ENCODE data around the gene WRNIP1.

WRNIP1 gene

DNA sequence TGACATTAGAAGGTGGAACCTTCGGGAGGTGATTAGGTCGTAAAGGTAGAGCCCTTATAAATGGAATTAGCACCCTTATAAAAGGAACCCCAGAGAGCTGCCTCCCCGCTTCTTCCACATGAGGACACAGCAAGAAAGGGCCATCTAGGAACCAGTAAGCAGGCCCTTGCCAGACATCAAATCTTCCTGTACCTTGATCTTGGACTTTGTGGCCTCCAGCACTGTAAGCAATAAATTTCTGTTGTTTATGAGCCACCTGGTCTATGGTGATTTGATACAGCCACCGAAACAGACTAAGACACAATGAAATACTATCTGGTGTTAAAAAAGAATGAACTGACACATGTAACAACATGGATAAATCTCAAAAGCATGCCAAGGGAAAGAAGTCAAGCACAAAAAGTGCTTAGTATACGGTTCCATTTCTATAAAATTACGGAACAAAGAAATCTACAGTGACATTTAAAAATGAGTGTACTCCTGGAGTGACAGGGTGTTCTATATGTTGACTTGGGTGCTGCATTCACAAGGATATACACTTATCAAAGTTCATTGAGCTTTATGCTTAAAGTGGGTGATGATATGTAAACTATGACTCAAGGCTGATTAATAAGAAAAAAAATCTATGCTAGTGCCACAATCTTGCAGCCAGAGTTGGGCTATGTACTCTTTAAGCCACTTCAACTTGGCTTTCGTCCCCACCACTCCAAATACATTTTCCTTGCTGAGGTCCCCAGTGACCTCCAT, 58.1 kb downstream of the WRNIP1 start:
- no peak for DNase-seq (ENCODE audit: low spot score)
- TF ChIP-seq, protein P1, sequence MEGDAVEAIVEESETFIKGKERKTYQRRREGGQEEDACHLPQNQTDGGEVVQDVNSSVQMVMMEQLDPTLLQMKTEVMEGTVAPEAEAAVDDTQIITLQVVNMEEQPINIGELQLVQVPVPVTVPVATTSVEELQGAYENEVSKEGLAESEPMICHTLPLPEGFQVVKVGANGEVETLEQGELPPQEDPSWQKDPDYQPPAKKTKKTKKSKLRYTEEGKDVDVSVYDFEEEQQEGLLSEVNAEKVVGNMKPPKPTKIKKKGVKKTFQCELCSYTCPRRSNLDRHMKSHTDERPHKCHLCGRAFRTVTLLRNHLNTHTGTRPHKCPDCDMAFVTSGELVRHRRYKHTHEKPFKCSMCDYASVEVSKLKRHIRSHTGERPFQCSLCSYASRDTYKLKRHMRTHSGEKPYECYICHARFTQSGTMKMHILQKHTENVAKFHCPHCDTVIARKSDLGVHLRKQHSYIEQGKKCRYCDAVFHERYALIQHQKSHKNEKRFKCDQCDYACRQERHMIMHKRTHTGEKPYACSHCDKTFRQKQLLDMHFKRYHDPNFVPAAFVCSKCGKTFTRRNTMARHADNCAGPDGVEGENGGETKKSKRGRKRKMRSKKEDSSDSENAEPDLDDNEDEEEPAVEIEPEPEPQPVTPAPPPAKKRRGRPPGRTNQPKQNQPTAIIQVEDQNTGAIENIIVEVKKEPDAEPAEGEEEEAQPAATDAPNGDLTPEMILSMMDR (IDR thresholded peaks at IDR 0.05; ENCODE audit: borderline replicate concordance, control extremely low read depth, extremely low read depth, insufficient read depth, missing control alignments): no peak
- in situ Hi-C loops (cut with MboI; ENCODE audit: low sequenced_read_pairs, unreplicated experiment): no loop called here

DNA sequence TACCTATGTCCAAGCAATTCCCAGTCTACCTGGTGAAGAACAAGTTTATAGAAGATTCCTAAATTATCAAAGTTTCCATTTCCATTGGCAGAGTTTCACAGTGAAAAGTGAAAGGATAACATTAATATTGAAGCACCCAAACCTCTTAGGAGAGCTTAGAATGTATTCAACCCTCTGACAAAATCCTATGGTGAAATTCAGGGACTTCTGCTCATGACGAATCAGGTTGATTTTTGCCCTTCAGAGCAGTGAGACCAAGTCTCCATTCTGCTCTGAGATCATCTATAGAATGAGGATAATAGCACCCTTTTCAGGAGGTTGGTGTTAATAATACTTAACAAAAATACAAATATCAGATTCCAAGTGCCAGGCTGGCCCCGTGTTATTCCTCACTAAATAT, 60.9 kb downstream of the WRNIP1 start:
- no peak for DNase-seq (ENCODE audit: low spot score)
- in situ Hi-C loops (cut with MboI; ENCODE audit: low sequenced_read_pairs, unreplicated experiment): no loop called here
- TF ChIP-seq, protein P1 (IDR thresholded peaks at IDR 0.05; ENCODE audit: borderline replicate concordance, control extremely low read depth, extremely low read depth, insufficient read depth, missing control alignments): no peak

DNA sequence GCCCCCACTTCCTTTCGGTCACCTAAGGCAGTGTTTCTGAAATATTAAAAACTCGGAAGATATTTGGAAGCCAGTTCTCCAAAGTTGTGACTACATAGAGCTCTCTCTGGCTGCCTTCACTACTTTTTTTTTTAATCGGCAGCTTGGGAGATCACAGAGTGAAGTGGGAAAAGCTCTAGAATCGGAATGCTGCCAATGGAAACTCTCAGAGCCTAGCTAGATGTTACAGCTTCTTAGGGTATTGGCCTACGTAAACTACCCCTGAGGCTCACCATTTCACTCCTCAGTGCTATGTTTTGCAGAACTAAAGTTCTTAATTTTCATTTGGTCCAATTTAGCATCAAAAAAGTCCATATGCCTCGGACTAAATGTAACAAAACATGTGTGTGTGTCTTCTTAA, 61.9 kb downstream of the WRNIP1 start:
- in situ Hi-C loops (cut with MboI; ENCODE audit: low sequenced_read_pairs, unreplicated experiment): no loop called here
- TF ChIP-seq, protein P1 (IDR thresholded peaks at IDR 0.05; ENCODE audit: borderline replicate concordance, control extremely low read depth, extremely low read depth, insufficient read depth, missing control alignments): no peak
- no peak for DNase-seq (ENCODE audit: low spot score)

DNA sequence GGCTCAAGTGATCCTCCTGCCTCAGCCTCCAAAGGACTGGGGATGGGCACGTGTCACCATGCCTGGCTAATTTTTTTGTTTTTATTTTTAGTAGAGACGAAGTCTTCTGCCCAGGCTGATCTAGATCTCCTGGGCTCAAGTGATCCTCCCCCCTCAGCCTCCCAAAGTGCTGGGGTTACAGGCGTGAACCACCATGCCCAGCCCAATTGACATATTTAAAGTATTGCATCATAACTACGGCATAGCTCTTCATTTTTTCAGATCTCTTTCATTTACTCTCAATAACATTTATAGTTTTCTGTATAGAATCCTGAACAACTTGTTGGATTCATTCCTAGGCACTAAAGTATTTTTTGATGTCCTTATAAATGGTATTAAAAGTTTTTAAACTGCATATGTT, 63.4 kb downstream of the WRNIP1 start:
- in situ Hi-C loops (cut with MboI; ENCODE audit: low sequenced_read_pairs, unreplicated experiment): no loop called here
- no peak for DNase-seq (ENCODE audit: low spot score)
- TF ChIP-seq, protein P1 (IDR thresholded peaks at IDR 0.05; ENCODE audit: borderline replicate concordance, control extremely low read depth, extremely low read depth, insufficient read depth, missing control alignments): no peak

DNA sequence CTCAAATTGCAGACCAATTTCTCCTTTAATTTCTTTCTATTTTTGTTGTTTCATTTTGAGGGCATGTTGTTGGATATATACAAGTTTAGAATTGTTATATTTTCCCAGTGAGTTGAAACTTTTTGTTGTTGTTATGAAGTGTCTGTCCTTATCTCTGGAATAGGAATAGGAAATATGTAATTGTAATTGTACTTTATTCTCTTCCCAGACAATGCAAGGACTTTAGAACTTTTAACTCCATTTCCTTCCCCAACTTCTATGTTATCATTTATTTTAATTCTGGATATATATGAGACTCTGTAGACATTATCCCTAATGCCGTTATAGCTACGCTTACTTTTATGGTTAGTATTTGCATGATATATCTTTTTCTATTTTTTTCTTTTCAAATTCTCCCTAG, 64.1 kb downstream of the WRNIP1 start:
- in situ Hi-C loops (cut with MboI; ENCODE audit: low sequenced_read_pairs, unreplicated experiment): no loop called here
- TF ChIP-seq, protein P1 (IDR thresholded peaks at IDR 0.05; ENCODE audit: borderline replicate concordance, control extremely low read depth, extremely low read depth, insufficient read depth, missing control alignments): no peak

DNA sequence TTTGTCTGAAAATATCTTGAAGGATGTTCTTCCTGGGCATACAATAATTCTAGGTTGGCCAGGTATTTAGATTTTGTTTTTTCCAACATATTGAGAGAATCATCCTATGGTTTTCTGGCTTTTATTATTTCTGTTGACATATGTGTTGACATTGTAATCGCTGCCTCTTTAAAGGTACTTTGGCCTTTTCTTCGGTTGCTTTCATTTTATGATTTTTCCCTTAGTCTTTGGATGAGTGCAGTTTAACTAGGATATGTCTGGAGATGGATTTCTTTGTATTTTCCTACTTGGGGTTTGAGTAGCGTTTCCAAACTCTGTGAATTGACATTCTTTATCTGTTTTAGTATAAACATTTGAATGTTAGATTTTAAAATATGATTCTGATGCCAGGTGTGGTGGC, 65.0 kb downstream of the WRNIP1 start:
- DNase-seq (ENCODE audit: low spot score): no peak
- TF ChIP-seq, protein P1 (IDR thresholded peaks at IDR 0.05; ENCODE audit: borderline replicate concordance, control extremely low read depth, extremely low read depth, insufficient read depth, missing control alignments): no peak
- in situ Hi-C loops (cut with MboI; ENCODE audit: low sequenced_read_pairs, unreplicated experiment): no loop called here

More for the DNA sequence above, 64.1 kb downstream of the WRNIP1 start:
- DNase-seq (ENCODE audit: low spot score): no peak

Data from GM13976 (cell line).